G401 (cell line): ENCODE data around the gene GOLPH3. TPM values are rescaled to one million over a fixed set of nuclear protein-coding genes. Genes with fewer than 3 reads are reported as not detected.
"Not testable (repeated sequence)": the region's sequence is repeated elsewhere in the genome, so short reads cannot be mapped to it uniquely, and the experiment has no call there.

ENCODE experiments used
- DNase-seq: peaks from one replicate; pipeline ENCODE4 v3.0.0-alpha.2; 2015; ENCODE audit warnings: low spot score
- in situ Hi-C: cut with HindIII; loops from 2 replicates; pipeline ENCODE4 v1.10.0; 2016; ENCODE audit warnings: low sequenced_read_pairs, mixed read lengths
- total RNA-seq: library from RNA; depleted of rRNA; stranded (reverse); fragments of >200 nt; shearing (Covaris generic); gene quantifications from 2 replicates; pipeline ENCODE4 v1.2.3, GENCODE V29; 2014

Gene GOLPH3
- total RNA-seq, 1 experiment from 2014 or later: 90.4 TPM

- DNase-seq: peak; percentile 60
These were observed 1.2 kb downstream of the GOLPH3 start for GRCh38 chr5:32172923-32173266.

GRCh38 chr5:32172186-32172911 lies 1.8 kb downstream of the GOLPH3 start:
- DNase-seq: not testable (repeated sequence)

More at GRCh38 chr5:32172923-32173266, 1.2 kb downstream of the GOLPH3 start:
- in situ Hi-C loops: no loop called here

GRCh38 chr5:32170303-32171151 lies 3.6 kb downstream of the GOLPH3 start:
- no peak for DNase-seq
- in situ Hi-C loops: no loop called here

More at GRCh38 chr5:32172186-32172911, 1.8 kb downstream of the GOLPH3 start:
- in situ Hi-C loops: not testable (repeated sequence)

- DNase-seq: peak; percentile 51
- in situ Hi-C loops: no loop called here
These were observed 5.6 kb downstream of the GOLPH3 start for GRCh38 chr5:32168460-32169033.

- in situ Hi-C loops: no loop called here
- DNase-seq: no peak
These were observed 8.5 kb downstream of the GOLPH3 start for GRCh38 chr5:32165597-32165996.

- in situ Hi-C loops: no loop called here
- no peak for DNase-seq
These were observed 10.3 kb downstream of the GOLPH3 start for GRCh38 chr5:32163785-32164184.

GRCh38 chr5:32163053-32163452 lies 11.1 kb downstream of the GOLPH3 start:
- in situ Hi-C loops: no loop called here
- DNase-seq: no peak

- in situ Hi-C loops: no loop called here
- DNase-seq: no peak
These were observed 13.9 kb downstream of the GOLPH3 start for GRCh38 chr5:32160228-32160627.

GRCh38 chr5:32159328-32160072 lies 14.6 kb downstream of the GOLPH3 start:
- no peak for DNase-seq
- in situ Hi-C loops: no loop called here

GRCh38 chr5:32158679-32158975 lies 15.5 kb downstream of the GOLPH3 start:
- in situ Hi-C loops: no loop called here
- DNase-seq: no peak

- in situ Hi-C loops: no loop called here
These were observed 17.0 kb downstream of the GOLPH3 start for GRCh38 chr5:32157078-32157477.

GRCh38 chr5:32156635-32157034 lies 17.5 kb downstream of the GOLPH3 start:
- in situ Hi-C loops: no loop called here
- DNase-seq: no peak

More at GRCh38 chr5:32157078-32157477, 17.0 kb downstream of the GOLPH3 start:
- DNase-seq: no peak

GRCh38 chr5:32155211-32155610 lies 18.9 kb downstream of the GOLPH3 start:
- no peak for DNase-seq
- in situ Hi-C loops: no loop called here

- DNase-seq: no peak
- in situ Hi-C loops: no loop called here
These were observed 20.4 kb downstream of the GOLPH3 start for GRCh38 chr5:32153723-32154122.

GRCh38 chr5:32151198-32151597 lies 22.9 kb downstream of the GOLPH3 start:
- in situ Hi-C loops: no loop called here
- DNase-seq: no peak

GRCh38 chr5:32150366-32150765 lies 23.8 kb downstream of the GOLPH3 start:
- no peak for DNase-seq
- in situ Hi-C loops: no loop called here

- DNase-seq: no peak
- in situ Hi-C loops: no loop called here
These were observed 26.2 kb downstream of the GOLPH3 start for GRCh38 chr5:32147959-32148358.

GRCh38 chr5:32147236-32147635 lies 26.9 kb downstream of the GOLPH3 start:
- in situ Hi-C loops: no loop called here
- DNase-seq: no peak

GRCh38 chr5:32145378-32145777 lies 28.7 kb downstream of the GOLPH3 start:
- in situ Hi-C loops: no loop called here
- DNase-seq: no peak
